ENCODE results near the gene CACNB2.

DNA sequence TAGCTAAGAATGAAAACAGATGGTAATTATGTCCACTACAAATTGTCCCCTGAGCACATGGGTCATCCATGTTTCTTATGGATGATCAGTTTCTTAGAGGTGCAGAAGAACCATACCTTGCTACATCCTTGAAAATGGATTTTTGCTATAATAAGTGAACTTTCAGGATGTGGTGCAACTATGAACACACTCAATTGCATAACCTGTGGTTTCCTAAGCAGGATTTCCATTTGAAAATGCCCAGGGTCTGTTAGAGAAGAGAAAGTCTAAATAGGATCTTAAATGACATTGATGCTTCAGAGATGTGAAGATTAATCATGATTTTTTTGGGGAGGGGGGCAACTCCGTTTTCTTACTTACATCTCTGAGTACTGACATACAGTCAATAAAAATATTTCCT, 39.6 kb upstream of the CACNB2 start:
- TF ChIP-seq, protein P1, sequence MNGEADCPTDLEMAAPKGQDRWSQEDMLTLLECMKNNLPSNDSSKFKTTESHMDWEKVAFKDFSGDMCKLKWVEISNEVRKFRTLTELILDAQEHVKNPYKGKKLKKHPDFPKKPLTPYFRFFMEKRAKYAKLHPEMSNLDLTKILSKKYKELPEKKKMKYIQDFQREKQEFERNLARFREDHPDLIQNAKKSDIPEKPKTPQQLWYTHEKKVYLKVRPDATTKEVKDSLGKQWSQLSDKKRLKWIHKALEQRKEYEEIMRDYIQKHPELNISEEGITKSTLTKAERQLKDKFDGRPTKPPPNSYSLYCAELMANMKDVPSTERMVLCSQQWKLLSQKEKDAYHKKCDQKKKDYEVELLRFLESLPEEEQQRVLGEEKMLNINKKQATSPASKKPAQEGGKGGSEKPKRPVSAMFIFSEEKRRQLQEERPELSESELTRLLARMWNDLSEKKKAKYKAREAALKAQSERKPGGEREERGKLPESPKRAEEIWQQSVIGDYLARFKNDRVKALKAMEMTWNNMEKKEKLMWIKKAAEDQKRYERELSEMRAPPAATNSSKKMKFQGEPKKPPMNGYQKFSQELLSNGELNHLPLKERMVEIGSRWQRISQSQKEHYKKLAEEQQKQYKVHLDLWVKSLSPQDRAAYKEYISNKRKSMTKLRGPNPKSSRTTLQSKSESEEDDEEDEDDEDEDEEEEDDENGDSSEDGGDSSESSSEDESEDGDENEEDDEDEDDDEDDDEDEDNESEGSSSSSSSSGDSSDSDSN (CRISPR knock-in tag; IDR thresholded peaks at IDR 0.05) = no peak
- TF ChIP-seq, protein P2, sequence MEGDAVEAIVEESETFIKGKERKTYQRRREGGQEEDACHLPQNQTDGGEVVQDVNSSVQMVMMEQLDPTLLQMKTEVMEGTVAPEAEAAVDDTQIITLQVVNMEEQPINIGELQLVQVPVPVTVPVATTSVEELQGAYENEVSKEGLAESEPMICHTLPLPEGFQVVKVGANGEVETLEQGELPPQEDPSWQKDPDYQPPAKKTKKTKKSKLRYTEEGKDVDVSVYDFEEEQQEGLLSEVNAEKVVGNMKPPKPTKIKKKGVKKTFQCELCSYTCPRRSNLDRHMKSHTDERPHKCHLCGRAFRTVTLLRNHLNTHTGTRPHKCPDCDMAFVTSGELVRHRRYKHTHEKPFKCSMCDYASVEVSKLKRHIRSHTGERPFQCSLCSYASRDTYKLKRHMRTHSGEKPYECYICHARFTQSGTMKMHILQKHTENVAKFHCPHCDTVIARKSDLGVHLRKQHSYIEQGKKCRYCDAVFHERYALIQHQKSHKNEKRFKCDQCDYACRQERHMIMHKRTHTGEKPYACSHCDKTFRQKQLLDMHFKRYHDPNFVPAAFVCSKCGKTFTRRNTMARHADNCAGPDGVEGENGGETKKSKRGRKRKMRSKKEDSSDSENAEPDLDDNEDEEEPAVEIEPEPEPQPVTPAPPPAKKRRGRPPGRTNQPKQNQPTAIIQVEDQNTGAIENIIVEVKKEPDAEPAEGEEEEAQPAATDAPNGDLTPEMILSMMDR (CRISPR knock-in tag; IDR thresholded peaks at IDR 0.05) = no peak
- TF ChIP-seq KDM1A (CRISPR knock-in tag; IDR thresholded peaks at IDR 0.05) (no peak), POLR2AphosphoS5 (IDR thresholded peaks at IDR 0.05; ENCODE audit: low read depth, low read length) (no peak), RORA (CRISPR knock-in tag; IDR thresholded peaks at IDR 0.05) (no peak), POLR2A (IDR thresholded peaks at IDR 0.05; ENCODE audit: insufficient read depth in 1 of 2, low read depth in 2 of 2, low read length in 2 of 2) (no peak), ZNF501 (CRISPR knock-in tag; IDR thresholded peaks at IDR 0.05) (no peak)
- TF ChIP-seq, protein P3, sequence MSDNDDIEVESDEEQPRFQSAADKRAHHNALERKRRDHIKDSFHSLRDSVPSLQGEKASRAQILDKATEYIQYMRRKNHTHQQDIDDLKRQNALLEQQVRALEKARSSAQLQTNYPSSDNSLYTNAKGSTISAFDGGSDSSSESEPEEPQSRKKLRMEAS (IDR thresholded peaks at IDR 0.05) = no peak
